Measurements from ENCODE around the gene PDCD4.
A peak's percentile ranks its signal among the peaks of the same experiment; 100 is the strongest.

Gene PDCD4

GRCh38 chr10:110871298-110872084 lies at the start of gene PDCD4:
TSS of gene PDCD4 (plus strand) at chr10:110871928. CDS start at chr10:110876028, 4,100 bp downstream.
- DNase-seq (ENCODE audit: low read depth in 2 of 3, low spot score in 2 of 3), result peak; percentile 82 to 93 (median 87)

GRCh38 chr10:110822035-110822711 lies 49.6 kb upstream of the PDCD4 start:
- DNase-seq (ENCODE audit: low read depth in 2 of 3, low spot score in 2 of 3), result no peak

DNA sequence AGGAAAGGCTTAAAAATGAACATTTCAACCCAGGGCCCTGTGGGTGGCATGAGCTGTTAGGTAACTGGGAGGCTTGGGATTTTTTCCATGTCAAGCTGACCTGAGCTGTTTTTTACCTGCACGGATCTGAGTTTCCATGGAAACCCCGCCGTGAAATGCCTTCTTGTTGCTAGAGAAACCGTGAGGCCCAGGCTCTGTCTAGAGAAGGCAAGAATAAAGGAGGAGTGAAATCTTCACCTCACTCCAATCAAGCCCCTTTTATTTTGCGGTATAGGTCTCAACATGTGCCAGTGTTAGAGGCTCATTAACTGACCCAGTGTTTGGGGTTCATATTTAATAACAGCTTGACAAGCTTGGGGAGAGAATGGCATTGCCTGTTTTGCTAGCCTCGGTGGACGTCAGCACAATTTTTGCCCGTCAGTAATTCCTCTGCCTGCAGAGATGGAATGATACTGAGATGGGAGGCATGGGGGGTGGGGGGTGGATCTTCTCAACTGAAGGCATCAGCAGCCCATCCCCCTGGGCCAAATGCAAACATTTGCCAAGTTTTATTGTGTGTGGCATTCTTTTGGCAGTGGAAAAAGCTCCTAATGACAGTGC lies 48.9 kb upstream of the PDCD4 start:
- no peak for DNase-seq (ENCODE audit: low read depth in 2 of 3, low spot score in 2 of 3)

- DNase-seq (ENCODE audit: low read depth in 2 of 3, low spot score in 2 of 3), result no peak
Measured at GRCh38 chr10:110824152-110824441, 47.6 kb upstream of the PDCD4 start.

GRCh38 chr10:110824660-110825059 lies 47.1 kb upstream of the PDCD4 start:
- no peak for DNase-seq (ENCODE audit: low read depth in 2 of 3, low spot score in 2 of 3)

GRCh38 chr10:110825508-110825907 lies 46.2 kb upstream of the PDCD4 start:
- DNase-seq (ENCODE audit: low read depth in 2 of 3, low spot score in 2 of 3), result no peak

- no peak for DNase-seq (ENCODE audit: low read depth in 2 of 3, low spot score in 2 of 3)
Measured at GRCh38 chr10:110827410-110827809, 44.3 kb upstream of the PDCD4 start.

DNA sequence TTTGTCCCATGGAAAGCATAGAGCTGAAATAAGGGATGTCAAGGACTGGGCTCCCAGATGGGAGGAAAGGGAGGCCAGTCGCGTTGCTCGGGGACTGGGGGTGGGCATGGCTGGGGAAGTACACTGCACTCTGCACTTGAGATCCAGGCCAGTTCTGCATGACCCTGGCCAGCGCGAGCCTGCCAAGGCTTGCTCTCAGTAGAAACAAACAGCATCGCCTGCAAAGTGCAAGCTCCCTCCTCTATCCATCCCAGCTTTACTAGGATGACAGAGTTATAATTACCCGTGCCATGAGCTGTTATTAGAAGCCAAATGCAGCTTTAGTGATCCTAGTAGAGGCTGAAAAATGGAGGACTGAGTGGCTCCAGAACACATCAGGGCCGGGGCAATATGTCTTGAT lies 43.9 kb upstream of the PDCD4 start:
- no peak for DNase-seq (ENCODE audit: low read depth in 2 of 3, low spot score in 2 of 3)

DNA sequence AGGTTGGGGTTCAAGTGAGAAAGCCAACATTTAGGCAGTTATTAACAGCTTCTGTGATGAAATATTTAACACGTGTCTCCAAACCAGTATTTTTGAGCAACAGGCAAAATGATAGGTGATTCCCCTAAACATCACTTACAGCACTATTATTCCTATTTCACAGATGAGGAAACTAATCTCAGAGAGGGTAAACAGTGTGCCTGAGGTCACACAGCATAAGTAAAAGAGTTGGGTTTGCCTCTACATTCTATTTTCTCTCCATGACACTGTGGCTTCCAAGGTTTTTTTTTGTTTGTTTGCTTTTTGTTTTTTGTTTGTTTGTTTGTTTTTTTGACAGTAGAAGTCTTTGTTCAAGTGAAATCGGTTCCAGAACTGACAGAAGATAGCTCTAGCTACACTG lies 43.2 kb upstream of the PDCD4 start:
- DNase-seq (ENCODE audit: low read depth in 2 of 3, low spot score in 2 of 3), result no peak

DNA sequence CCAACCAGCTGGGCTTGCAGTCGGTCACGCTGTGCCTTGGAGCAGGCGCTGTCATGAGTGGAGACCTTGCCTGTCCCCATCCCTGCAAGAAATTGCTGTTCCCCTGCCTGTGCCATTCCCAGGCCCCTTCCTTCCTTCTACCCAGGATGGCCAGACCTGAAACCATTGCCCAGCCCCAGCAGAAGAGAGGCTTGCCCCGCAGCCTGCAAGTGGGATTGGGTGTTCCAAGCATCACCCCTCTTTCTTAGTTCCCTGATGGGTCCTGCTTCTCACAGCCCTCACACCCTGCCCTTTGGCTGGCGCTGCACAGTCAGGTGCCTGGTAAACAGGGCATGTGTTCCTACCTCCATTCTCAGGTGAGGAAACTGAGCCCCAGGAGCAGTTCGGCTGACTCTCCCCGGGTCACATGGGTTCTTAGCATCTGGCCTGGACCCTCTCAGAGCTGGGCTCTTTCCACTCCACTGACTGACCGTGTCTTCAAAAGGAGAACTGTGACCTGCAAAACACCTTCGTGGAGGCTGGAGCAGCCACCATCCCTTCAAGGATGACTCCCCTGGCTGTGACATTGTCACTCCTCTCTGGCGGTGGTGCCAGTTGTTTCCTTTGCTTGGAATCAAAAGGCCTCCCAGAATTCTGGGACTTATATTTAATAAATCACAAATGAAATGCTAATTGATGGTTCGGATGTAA lies 41.9 kb upstream of the PDCD4 start:
- no peak for DNase-seq (ENCODE audit: low read depth in 2 of 3, low spot score in 2 of 3)

- DNase-seq (ENCODE audit: low read depth in 2 of 3, low spot score in 2 of 3), result no peak
Measured at GRCh38 chr10:110833234-110833940, 38.3 kb upstream of the PDCD4 start.

- DNase-seq (ENCODE audit: low read depth in 2 of 3, low spot score in 2 of 3), result no peak
Measured at GRCh38 chr10:110833941-110834628, 37.6 kb upstream of the PDCD4 start.

- DNase-seq (ENCODE audit: low read depth in 2 of 3, low spot score in 2 of 3), result peak in 1 of 3 experiments; percentile 27
Measured at GRCh38 chr10:110834629-110835301, 37.0 kb upstream of the PDCD4 start.

GRCh38 chr10:110835841-110836240 lies 35.9 kb upstream of the PDCD4 start:
- no peak for DNase-seq (ENCODE audit: low read depth in 2 of 3, low spot score in 2 of 3)

GRCh38 chr10:110836706-110837105 lies 35.0 kb upstream of the PDCD4 start:
- no peak for DNase-seq (ENCODE audit: low read depth in 2 of 3, low spot score in 2 of 3)

GRCh38 chr10:110837418-110838171 lies 34.1 kb upstream of the PDCD4 start:
- no peak for DNase-seq (ENCODE audit: low read depth in 2 of 3, low spot score in 2 of 3)

DNA sequence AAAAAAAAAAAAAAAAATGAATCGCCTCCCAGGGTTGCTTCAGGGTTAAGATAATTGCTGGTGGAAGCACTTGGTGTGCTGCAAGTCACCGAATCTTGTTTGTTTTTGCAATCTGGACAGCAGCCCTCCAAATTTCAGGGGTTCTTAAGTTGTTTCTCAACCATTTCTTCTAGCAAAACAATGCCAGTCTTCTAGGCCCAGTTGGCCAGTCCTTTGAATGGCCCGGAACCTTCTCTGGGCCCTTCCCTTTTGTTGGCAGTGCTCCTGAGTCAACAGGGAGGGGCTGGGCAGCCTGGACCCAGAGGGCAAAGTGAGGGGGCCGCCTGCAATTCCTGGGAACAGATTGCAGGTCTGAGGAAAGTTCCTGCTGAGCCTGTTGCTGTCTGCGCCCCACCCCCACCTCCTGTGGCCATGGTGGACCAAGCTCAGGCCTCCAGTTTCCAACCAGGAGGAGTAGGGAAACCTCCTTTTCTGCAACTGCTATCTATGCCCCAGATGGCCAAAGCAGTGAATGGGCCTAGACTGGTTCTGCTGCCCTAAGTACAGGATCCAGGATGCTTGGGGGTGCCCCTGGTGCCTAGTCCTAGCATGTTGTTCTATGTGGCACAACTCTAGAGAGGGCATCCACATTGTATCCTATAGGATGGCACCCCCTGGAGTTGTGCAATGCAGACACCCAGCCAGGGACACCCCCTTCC lies 31.4 kb upstream of the PDCD4 start:
- no peak for DNase-seq (ENCODE audit: low read depth in 2 of 3, low spot score in 2 of 3)

DNA sequence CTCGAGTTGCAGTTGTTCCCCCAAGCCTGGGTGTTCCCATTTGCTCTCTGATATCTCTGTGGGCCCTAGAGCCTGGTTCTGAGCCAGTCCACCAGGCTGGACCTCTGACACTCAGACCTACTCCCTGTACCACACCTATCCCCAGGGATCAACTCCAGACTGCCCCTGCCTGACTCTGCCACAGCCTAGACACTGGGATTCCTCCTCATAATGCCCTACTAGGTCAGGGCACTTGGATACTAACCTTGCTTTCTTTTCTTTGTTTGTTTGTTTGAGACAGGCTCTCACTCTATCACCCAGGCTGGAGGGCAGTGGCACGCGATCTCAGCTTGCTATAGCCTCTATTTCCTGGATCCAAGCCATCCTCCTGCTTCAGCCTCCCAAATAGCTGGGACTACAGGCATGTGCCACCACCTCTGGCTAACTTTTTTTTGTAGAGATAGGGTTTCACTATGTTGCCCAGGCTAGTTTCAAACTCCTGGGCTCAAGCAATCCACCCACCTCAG lies 30.8 kb upstream of the PDCD4 start:
- no peak for DNase-seq (ENCODE audit: low read depth in 2 of 3, low spot score in 2 of 3)

Measured in activated CD8-positive, alpha-beta memory T cell treated with anti-CD3 and anti-CD28 coated beads for 48 hours (primary cell).